K562 (cell line): ENCODE results near the gene RDH13. TPM values are rescaled to one million over a fixed set of nuclear protein-coding genes. Genes with fewer than 3 reads are reported as not detected.

Experiments used
- ATF6 ChIP-seq: sonication (generic); formaldehyde crosslinking; IDR thresholded peaks from 2 replicates; pipeline ENCODE4 v1.4.0; 2020; ENCODE audit warnings: mild to moderate bottlenecking, missing genetic modification reagents
- CREB1 ChIP-seq, 2 experiments: sonication (generic) in 1 of 2; formaldehyde crosslinking in 1 of 2; IDR thresholded peaks; 2 replicates each; pipeline versions ENCODE4 v1.6.1 to v1.8.0; 2012 to 2022; ENCODE audit warnings: inconsistent platforms in 1 of 2, mild to moderate bottlenecking in 1 of 2, missing genetic modification reagents in 1 of 2, moderate library complexity in 1 of 2
- E2F4 ChIP-seq: sonication (generic); formaldehyde crosslinking; IDR thresholded peaks from 2 replicates; pipeline ENCODE4 v1.8.0; 2022; ENCODE audit warnings: mild to moderate bottlenecking, low read depth, missing genetic modification reagents
- FOXM1 ChIP-seq, 2 experiments: fragments of 450-650 bp in 1 of 2; sonication (generic) in 1 of 2; formaldehyde crosslinking in 1 of 2; IDR thresholded peaks; 2 replicates each; pipeline versions ENCODE4 v1.6.1 to v1.9.0; 2017 to 2022; ENCODE audit warnings: low read depth in 2 of 2, mild to moderate bottlenecking in 2 of 2, missing genetic modification reagents in 1 of 2, moderate library complexity in 1 of 2
- GABPB1 ChIP-seq: sonication (generic); formaldehyde crosslinking; IDR thresholded peaks from 2 replicates; pipeline ENCODE4 v1.8.0; 2022; ENCODE audit warnings: mild to moderate bottlenecking, missing genetic modification reagents
- KLF10 ChIP-seq: fragments of 250-450 bp; sonication (Bioruptor Pico); IDR thresholded peaks from 2 replicates; pipeline ENCODE4 v1.6.1; 2021; ENCODE audit warnings: matching md5 sums
- NELFE ChIP-seq: IDR thresholded peaks from 2 replicates; pipeline ENCODE4 v1.6.1; 2011; ENCODE audit warnings: mild to moderate bottlenecking; ENCODE audit not compliant: insufficient read depth, insufficient read length
- NR2F6 ChIP-seq: fragments of 450-650 bp; formaldehyde crosslinking; IDR thresholded peaks from 2 replicates; pipeline ENCODE4 v1.4.0; 2020; ENCODE audit warnings: mild to moderate bottlenecking
- VEZF1 ChIP-seq: fragments of 200-800 bp; sonication (Bioruptor generic); IDR thresholded peaks from 2 replicates; pipeline ENCODE4 v1.6.1; 2017; ENCODE audit warnings: missing genetic modification characterization, missing compliant biosample characterization
- ZKSCAN3 ChIP-seq: fragments of 250-450 bp; sonication (Bioruptor Pico); IDR thresholded peaks from 2 replicates; pipeline ENCODE4 v1.4.0; 2020
- ZNF140 ChIP-seq: fragments of 250-450 bp; sonication (Bioruptor Pico); IDR thresholded peaks from 2 replicates; pipeline ENCODE4 v1.8.0; 2021; ENCODE audit warnings: moderate library complexity, mild to moderate bottlenecking, inconsistent platforms
- polyA plus RNA-seq, 8 experiments: library from polyadenylated mRNA; depleted of rRNA in 4 of 8; stranded (reverse) in 5 of 8; unstranded in 3 of 8; fragments of >200 nt; fragmentation: Nextera tagmentation in 2 of 8; fragmentation: Illumina TruSeq in 1 of 8; extraction: Ambion mirVana in 2 of 8; extraction: Trizol in 1 of 8; gene quantifications; 2 replicates each; pipeline versions ENCODE4 v1.2.1 to v1.2.3, GENCODE V29; 2011 to 2014; ENCODE audit warnings: inconsistent platforms in 1 of 8, missing spikeins in 1 of 8
- total RNA-seq, 7 experiments: library from RNA; depleted of rRNA in 6 of 7; stranded (reverse); fragments of >200 nt in 6 of 7; fragmentation: Illumina TruSeq in 2 of 7; extraction: Trizol in 2 of 7; gene quantifications; 2 replicates each; pipeline versions ENCODE4 v1.2.1 to v1.2.3, GENCODE V29; 2011 to 2021; ENCODE audit warnings: low replicate concordance in 1 of 7
- TF ChIP-seq, protein P1 (sequence below): sonication (generic); formaldehyde crosslinking; IDR thresholded peaks from 2 replicates; pipeline ENCODE4 v1.8.0; 2023; ENCODE audit warnings: mild to moderate bottlenecking, missing genetic modification reagents
- TF ChIP-seq, protein P2 (sequence below): fragments of 200-800 bp; sonication (Bioruptor generic); IDR thresholded peaks from 2 replicates; pipeline ENCODE4 v1.6.1; 2017; ENCODE audit warnings: missing genetic modification characterization, missing compliant biosample characterization
- TF ChIP-seq, protein P3 (sequence below), 2 experiments: fragments of 450-650 bp in 1 of 2; IDR thresholded peaks; 2 replicates each; pipeline ENCODE4 v1.6.1; 2011 to 2017; ENCODE audit warnings: low read depth in 2 of 2, antibody characterized with exemption in 1 of 2, borderline replicate concordance in 1 of 2, low read length in 1 of 2, mild to moderate bottlenecking in 1 of 2, mixed read lengths in 1 of 2; ENCODE audit not compliant: control insufficient read depth in 1 of 2

The RDH13 gene
- total and polyA plus RNA-seq, 9 of the 15 experiments (the other 6 are each of a cell fraction or from before 2014, with no cell fraction given) = 7.5 to 70.3 (median 39.5) TPM

DNA sequence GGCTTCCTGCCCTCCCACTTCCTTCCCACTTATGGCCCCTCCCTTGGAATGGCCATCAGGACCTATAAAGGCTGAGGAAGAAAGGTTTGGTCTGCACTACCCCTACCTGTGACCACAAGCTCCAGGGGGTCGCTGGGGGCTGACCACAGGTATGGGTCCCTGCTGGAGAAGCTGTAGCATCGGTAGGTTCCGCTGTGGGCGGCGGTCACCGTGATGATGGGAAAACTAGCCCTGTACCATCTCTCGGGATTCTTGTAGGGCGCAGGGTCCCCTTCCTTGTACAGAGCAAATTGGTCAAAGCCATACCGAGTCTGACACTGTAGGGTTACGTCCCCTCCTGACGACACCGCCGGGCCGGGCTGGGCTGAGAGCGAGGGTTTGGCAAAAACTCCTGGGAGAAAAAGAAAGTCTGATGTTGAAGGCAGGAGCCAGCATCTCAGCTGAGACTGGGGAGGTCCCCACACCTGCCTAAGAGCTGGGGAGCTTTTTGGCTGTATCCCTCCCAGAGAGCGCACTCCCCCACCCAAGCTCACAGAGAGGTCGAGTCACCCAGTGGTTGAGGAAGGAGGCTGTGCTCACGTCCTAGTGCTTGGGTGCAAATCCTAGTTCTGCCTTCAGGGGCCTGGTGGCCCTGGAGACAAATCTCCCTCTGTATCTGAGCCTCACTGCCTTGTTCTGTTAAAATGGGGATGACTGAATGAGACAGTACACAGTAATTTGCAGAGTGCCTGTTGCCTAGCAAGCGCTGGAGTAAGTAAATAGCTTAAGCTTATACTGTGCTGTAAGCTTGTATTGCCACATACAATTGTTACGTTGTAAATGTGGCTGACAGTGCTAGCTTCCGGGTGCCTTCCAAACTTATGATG is 35.2 kb downstream of the RDH13 start (continued):
- TF ChIP-seq, protein P1, sequence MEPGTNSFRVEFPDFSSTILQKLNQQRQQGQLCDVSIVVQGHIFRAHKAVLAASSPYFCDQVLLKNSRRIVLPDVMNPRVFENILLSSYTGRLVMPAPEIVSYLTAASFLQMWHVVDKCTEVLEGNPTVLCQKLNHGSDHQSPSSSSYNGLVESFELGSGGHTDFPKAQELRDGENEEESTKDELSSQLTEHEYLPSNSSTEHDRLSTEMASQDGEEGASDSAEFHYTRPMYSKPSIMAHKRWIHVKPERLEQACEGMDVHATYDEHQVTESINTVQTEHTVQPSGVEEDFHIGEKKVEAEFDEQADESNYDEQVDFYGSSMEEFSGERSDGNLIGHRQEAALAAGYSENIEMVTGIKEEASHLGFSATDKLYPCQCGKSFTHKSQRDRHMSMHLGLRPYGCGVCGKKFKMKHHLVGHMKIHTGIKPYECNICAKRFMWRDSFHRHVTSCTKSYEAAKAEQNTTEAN (CRISPR knock-in tag) = no peak
- TF ChIP-seq ZNF140 (CRISPR knock-in tag) (no peak), NR2F6 (CRISPR knock-in tag) (no peak), FOXM1 (IDR thresholded peaks at IDR 0.05; ENCODE audit: low read depth) (no peak), FOXM1 (CRISPR knock-in tag; IDR thresholded peaks at IDR 0.05; ENCODE audit: low read depth) (no peak), ZKSCAN3 (CRISPR knock-in tag) (no peak), ATF6 (CRISPR knock-in tag) (no peak), VEZF1 (peak; percentile 84), GABPB1 (CRISPR knock-in tag) (no peak), E2F4 (CRISPR knock-in tag) (no peak), NELFE (no peak), CREB1 (IDR thresholded peaks at IDR 0.05) (no peak), CREB1 (CRISPR knock-in tag; IDR thresholded peaks at IDR 0.05) (peak; percentile 3; the same call in 1 of the 2 replicates), KLF10 (CRISPR knock-in tag) (no peak)
- TF ChIP-seq, protein P2, sequence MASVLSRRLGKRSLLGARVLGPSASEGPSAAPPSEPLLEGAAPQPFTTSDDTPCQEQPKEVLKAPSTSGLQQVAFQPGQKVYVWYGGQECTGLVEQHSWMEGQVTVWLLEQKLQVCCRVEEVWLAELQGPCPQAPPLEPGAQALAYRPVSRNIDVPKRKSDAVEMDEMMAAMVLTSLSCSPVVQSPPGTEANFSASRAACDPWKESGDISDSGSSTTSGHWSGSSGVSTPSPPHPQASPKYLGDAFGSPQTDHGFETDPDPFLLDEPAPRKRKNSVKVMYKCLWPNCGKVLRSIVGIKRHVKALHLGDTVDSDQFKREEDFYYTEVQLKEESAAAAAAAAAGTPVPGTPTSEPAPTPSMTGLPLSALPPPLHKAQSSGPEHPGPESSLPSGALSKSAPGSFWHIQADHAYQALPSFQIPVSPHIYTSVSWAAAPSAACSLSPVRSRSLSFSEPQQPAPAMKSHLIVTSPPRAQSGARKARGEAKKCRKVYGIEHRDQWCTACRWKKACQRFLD (CRISPR knock-in tag) = no peak
- TF ChIP-seq, protein P3, sequence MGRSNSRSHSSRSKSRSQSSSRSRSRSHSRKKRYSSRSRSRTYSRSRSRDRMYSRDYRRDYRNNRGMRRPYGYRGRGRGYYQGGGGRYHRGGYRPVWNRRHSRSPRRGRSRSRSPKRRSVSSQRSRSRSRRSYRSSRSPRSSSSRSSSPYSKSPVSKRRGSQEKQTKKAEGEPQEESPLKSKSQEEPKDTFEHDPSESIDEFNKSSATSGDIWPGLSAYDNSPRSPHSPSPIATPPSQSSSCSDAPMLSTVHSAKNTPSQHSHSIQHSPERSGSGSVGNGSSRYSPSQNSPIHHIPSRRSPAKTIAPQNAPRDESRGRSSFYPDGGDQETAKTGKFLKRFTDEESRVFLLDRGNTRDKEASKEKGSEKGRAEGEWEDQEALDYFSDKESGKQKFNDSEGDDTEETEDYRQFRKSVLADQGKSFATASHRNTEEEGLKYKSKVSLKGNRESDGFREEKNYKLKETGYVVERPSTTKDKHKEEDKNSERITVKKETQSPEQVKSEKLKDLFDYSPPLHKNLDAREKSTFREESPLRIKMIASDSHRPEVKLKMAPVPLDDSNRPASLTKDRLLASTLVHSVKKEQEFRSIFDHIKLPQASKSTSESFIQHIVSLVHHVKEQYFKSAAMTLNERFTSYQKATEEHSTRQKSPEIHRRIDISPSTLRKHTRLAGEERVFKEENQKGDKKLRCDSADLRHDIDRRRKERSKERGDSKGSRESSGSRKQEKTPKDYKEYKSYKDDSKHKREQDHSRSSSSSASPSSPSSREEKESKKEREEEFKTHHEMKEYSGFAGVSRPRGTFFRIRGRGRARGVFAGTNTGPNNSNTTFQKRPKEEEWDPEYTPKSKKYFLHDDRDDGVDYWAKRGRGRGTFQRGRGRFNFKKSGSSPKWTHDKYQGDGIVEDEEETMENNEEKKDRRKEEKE (IDR thresholded peaks at IDR 0.05; ENCODE audit: borderline replicate concordance in 1 of 2, control insufficient read depth in 1 of 2, low read depth in 2 of 2, low read length in 1 of 2) = 0 out of 4 replicates have a peak, but pooled peaks of 1 of the 2 experiments have one; percentile 16
